HG03064 (cell line): ENCODE results near the gene CST1.
"Not testable (repeated sequence)": the region's sequence is repeated elsewhere in the genome, so short reads cannot be mapped to it uniquely, and the experiment has no call there.

Source experiments
- ATAC-seq: cut with Tn5 transposase; IDR thresholded peaks from one replicate; pipeline ENCODE4 v1.9.1; 2021; ENCODE audit warnings: low read depth; ENCODE audit not compliant: unreplicated experiment

CST1 gene

GRCh38 chr20:23756792-23757191 is 6.1 kb upstream of the CST1 start:
- not testable (repeated sequence) for ATAC-seq

GRCh38 chr20:23755131-23755611 is 4.4 kb upstream of the CST1 start:
- not testable (repeated sequence) for ATAC-seq

GRCh38 chr20:23754731-23755130 is 4.0 kb upstream of the CST1 start:
- ATAC-seq = no peak

- no peak for ATAC-seq
These were observed 2.9 kb upstream of the CST1 start for GRCh38 chr20:23753589-23753988.

- ATAC-seq = no peak
These were observed 2.4 kb upstream of the CST1 start for GRCh38 chr20:23753194-23753548.

- ATAC-seq = no peak
These were observed 1.9 kb upstream of the CST1 start for GRCh38 chr20:23752481-23753193.

- ATAC-seq = no peak
These were observed 1.3 kb upstream of the CST1 start for GRCh38 chr20:23752019-23752418.

GRCh38 chr20:23749746-23750145 is 989 bp downstream of the CST1 start:
- ATAC-seq = no peak

- not testable (repeated sequence) for ATAC-seq
These were observed 1.8 kb downstream of the CST1 start for GRCh38 chr20:23748975-23749374.

- ATAC-seq = not testable (repeated sequence)
These were observed 3.2 kb downstream of the CST1 start for GRCh38 chr20:23747551-23747950.

- not testable (repeated sequence) for ATAC-seq
These were observed 3.6 kb downstream of the CST1 start for GRCh38 chr20:23747092-23747491.

- no peak for ATAC-seq
These were observed 4.4 kb downstream of the CST1 start for GRCh38 chr20:23746321-23746720.

- no peak for ATAC-seq
These were observed 5.5 kb downstream of the CST1 start for GRCh38 chr20:23745247-23745646.

- no peak for ATAC-seq
These were observed 5.9 kb downstream of the CST1 start for GRCh38 chr20:23744817-23745216.

GRCh38 chr20:23735391-23735790 is 15.3 kb downstream of the CST1 start:
- not testable (repeated sequence) for ATAC-seq

- ATAC-seq = not testable (repeated sequence)
These were observed 15.8 kb downstream of the CST1 start for GRCh38 chr20:23734949-23735348.

- not testable (repeated sequence) for ATAC-seq
These were observed 16.3 kb downstream of the CST1 start for GRCh38 chr20:23734440-23734839.

- no peak for ATAC-seq
These were observed 23.7 kb downstream of the CST1 start for GRCh38 chr20:23727016-23727415.

GRCh38 chr20:23725102-23725501 is 25.6 kb downstream of the CST1 start:
- ATAC-seq = no peak

GRCh38 chr20:23723659-23724307 is 27.0 kb downstream of the CST1 start:
- not testable (repeated sequence) for ATAC-seq

- ATAC-seq = not testable (repeated sequence)
These were observed 27.9 kb downstream of the CST1 start for GRCh38 chr20:23722851-23723250.

GRCh38 chr20:23721962-23722361 is 28.8 kb downstream of the CST1 start:
- ATAC-seq = no peak
